ENCODE measurements around the gene PAQR4.

Gene PAQR4

DNA sequence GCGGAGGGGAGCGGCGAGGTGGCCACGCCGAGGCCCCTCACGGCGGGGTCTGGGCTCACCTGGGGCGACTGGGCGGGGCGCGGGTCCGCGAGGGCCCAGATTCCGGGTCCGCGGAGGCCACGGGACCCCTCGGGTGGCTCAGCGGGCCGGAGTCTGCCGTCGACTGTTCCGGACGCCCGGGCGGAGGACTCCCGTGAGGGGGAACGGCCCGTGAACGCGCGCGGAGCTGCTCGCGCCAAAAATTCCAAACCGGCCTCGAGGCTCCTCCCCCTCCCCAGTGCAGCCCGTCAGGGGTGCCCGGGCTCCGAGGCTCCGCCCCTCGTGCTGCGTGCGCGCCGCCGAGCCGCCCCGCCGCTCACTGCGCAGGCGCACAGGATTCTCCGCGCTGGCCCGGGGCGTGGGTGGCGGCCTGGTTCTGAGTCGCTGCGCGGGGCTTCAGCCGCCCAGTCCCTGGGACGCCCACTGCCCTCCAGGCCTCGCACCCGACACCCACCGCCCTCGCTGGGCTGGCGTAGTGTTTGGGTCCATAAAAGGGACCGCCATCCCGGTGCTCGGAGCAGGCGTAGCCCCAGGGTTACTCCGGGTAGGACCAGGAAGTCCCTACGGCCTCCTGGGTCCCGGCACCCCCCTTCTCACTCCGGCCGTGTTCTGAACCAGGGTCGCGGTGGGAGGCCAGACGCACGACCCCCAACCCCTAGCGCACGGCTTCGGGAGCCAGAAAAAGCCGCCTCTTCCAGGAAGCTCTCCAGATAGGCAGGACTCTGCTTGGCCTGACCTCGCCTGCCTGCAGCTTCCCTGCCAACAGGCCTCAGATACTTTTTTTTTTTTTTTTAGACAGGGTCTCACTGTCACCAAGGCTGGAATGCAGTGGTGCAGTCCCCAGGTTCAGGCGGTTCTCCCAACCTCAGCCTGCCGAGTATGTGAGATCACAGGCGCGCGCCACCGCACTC lies 11.4 kb downstream of the PAQR4 start, which contains the start of gene PKMYT1:
TSS of gene PKMYT1 (minus strand) at position 220 of the 950 bp plus-strand sequence. CDS start 789 bp downstream, outside the sequence.
- DNase-seq (ENCODE audit: low spot score): peak; percentile 94

GRCh38 chr16:2981177-2981898 lies 12.2 kb downstream of the PAQR4 start:
- no peak for DNase-seq (ENCODE audit: low spot score)

- no peak for DNase-seq (ENCODE audit: low spot score)
These were observed 12.7 kb downstream of the PAQR4 start for GRCh38 chr16:2981899-2982250.

DNA sequence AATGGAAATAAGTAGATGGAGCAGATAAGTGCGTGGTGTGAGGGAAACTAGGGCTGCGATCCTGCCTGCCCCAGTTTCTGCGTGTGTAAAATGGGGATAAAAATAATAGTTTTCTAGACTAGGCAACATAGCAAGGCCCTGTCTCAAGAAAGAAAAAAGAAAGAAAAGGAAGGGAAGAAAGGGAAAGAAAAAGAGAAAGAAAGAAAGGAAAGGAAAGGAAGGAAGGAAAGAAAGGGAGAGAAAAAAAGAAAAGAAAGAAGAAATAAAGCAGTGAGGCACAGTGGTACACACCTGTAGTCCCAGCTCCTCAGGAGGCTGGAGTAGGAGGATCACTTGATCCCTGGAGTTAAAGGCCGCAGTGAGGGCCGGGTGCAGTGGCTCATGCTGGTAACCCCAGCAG lies 13.3 kb downstream of the PAQR4 start:
- no peak for DNase-seq (ENCODE audit: low spot score)

- peak; percentile 71 for DNase-seq (ENCODE audit: low spot score)
These were observed 14.6 kb downstream of the PAQR4 start for GRCh38 chr16:2983706-2984136.

- DNase-seq (ENCODE audit: low spot score): no peak
These were observed 16.3 kb downstream of the PAQR4 start for GRCh38 chr16:2985462-2985861.

- no peak for DNase-seq (ENCODE audit: low spot score)
These were observed 16.8 kb downstream of the PAQR4 start for GRCh38 chr16:2985893-2986355.

- DNase-seq (ENCODE audit: low spot score): no peak
These were observed 17.6 kb downstream of the PAQR4 start for GRCh38 chr16:2986623-2987188.

DNA sequence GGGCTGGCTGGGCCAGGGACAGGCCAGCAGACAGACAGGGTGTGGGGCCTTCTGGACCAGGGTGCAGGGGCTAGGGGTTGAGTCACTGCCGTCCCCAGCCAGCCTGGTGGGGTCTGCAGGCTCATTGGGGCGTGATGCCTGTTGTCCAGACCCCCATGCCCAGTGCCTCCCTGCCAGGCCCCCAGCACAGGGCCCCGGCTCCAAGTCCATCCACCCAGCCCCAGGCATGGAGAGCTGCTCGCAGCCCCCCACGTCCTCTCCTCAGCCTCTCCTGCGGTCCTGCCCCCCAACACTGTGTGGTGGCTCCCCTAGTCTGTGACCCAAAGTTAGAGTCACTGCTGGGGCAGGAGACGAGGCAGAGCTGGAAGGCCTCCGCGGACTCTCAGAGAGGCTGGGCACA lies 18.1 kb downstream of the PAQR4 start:
- no peak for DNase-seq (ENCODE audit: low spot score)

DNA sequence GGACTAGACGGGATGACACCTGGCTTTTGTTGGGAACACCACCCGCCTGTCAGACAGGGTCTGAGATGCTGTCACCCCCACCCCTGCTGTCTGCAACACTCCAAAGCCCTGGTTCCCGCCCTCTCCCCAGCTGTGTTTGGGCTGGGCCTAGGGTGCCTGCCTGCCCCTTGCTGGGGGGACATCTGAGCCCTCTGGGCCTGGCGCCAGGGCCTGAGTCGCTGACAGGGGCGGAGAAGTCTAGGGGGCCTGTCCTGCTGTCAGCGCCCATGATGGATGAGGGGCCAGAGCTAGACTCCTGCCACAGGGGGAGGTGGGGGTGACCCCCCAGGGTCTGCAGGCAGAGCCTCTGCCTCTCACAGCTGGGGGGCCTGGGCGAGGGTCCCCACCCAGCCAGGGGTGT lies 18.7 kb downstream of the PAQR4 start:
- DNase-seq (ENCODE audit: low spot score): no peak

DNA sequence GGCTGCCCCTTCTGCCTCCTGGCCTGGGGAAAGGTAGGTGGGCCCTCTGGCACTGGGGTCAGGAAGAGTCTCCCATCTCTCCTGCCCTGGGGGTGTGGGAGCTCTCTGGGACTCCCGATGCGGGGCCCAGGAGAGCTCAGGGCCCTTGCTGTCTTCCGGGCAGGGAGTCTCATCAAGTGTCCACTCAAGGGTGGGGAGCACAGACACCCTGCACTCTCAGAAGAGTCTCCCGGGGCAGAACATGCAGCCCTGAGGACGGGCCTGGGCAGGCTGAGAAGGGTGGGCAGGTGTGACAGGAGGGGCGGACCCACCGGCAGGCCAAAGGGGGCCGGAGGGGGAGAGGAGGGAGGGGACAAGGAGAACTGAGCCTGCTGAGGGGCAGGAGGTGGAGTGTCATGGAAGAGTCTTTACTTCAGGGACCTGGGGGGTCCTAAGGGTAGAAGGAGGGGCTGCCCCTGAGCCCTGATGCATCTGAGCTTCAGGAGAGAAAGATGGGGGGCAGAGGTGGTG lies 19.5 kb downstream of the PAQR4 start:
- no peak for DNase-seq (ENCODE audit: low spot score)

DNA sequence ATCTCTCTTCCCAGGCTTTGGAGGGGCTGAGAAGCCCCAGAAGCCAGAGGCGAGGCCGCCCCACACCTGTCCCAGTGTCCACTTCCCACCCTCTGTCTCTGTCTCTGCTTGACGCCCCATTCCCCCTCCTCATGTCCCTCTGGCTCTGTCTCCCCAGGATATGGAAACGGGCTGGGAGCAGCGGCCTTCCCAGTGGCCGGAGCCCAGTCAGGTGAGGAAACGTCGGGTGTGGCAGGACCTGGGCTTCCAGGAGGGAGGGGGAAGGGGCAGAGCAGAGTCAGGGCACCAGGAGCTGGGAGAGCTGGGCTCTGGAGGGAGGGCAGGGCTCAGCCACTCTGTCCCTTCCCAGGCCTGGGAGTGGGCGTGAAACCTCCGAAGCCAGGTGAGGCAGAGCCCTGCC lies 21.7 kb downstream of the PAQR4 start:
- DNase-seq (ENCODE audit: low spot score): no peak

GRCh38 chr16:2991566-2992261 lies 22.6 kb downstream of the PAQR4 start:
- no peak for DNase-seq (ENCODE audit: low spot score)

- DNase-seq (ENCODE audit: low spot score): no peak
These were observed 23.4 kb downstream of the PAQR4 start for GRCh38 chr16:2992383-2993081.

DNA sequence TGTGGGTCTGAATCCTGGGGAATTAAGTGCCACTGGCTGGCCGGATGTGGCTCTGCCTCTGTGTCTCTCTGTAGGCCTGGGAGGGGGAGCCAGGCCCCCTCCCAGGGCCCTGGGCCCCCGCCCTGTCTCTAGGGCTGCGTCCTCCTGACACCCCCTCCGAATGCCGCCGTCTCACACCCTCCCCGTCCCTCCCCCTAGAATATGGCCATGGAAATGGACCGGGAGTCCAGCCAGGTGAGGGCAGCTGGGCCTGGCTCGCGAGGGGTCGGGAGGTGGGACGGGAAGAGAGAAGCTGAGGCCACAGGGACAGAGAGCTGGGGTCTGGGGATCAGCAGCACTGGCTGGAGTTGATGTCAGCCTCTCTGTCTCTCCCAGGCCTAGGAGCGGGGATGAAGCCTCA lies 27.1 kb downstream of the PAQR4 start:
- no peak for DNase-seq (ENCODE audit: low spot score)

DNA sequence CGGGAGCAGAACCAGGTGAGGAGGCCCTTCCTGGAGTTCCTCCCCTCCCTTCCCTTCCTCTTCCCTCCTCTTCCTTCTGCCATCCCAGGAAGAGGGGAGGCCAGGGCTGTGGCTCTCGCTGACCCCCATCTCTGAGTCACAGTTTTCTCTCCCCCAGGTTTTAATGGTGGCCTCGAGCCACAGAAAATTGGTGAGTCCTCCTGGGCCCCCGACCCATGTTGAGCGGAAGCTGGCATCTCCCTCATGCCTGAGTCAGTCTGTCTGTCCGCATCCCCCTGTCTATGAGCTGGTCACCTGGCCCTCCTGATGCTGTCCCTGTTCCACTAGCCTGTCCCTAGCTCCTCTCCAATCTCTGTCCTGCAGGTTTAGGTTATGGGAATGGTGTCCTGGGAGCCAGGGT lies 30.8 kb downstream of the PAQR4 start:
- DNase-seq (ENCODE audit: low spot score): no peak

- no peak for DNase-seq (ENCODE audit: low spot score)
These were observed 31.4 kb downstream of the PAQR4 start for GRCh38 chr16:3000540-3000939.

- no peak for DNase-seq (ENCODE audit: low spot score)
These were observed 32.2 kb downstream of the PAQR4 start for GRCh38 chr16:3001316-3001715.

- peak; percentile 99 for DNase-seq (ENCODE audit: low spot score)
These were observed 34.6 kb downstream of the PAQR4 start for GRCh38 chr16:3003582-3004270.

DNA sequence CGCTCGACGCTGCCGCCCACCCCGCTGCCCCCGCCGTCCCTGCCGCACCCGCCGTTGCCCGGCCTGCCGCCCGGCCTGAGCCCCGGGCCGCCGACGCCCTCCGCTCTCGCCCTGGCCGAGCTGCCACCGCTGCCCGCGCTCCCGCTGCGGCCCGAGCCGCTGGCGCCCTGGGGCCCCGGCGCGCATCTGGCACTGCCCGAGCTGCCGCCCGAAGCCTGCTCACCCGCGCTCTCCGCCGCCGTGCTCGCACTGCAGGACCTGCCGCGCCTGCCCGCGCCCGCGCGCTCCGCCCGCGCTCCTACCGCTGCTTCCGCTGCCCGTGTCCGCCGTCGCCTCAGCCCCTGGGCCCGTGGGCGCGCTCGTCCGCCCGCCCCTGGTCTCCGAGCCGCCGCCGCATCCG lies 35.2 kb downstream of the PAQR4 start:
- no peak for DNase-seq (ENCODE audit: low spot score)
